ENCODE measurements around the gene ZSCAN23. TPM values are rescaled to one million over a fixed set of nuclear protein-coding genes. Genes with fewer than 3 reads are reported as not detected.
A peak's percentile ranks its signal among the peaks of the same experiment; 100 is the strongest.

The ZSCAN23 gene
- total and polyA plus RNA-seq, 9 of the 15 experiments (the other 6 are each of a cell fraction or from before 2014, with no cell fraction given) = 0.05 to 0.29 (median 0.21) TPM; not detected in 1

- ATAC-seq (peak; percentile 46), DNase-seq (ENCODE audit: extremely low read depth in 1 of 4, low spot score in 3 of 4) (peak in 3 of 4 experiments; percentile 38 to 62 (median 41)), FAIRE-seq (no peak)
- H4K20me1 ChIP-seq (replicated peaks; ENCODE audit: control insufficient read depth, insufficient read depth, low read length) = no peaks in the 10 kb centered on the region
- intact Hi-C loops (cut with micrococcal nuclease) = loop anchor here (10.0 kb wide), 1 partner anchor 324 kb away; no protein-coding TSS in a partner anchor
- CTCF ChIA-PET (ENCODE audit: low intra/inter-chr PET ratio) = interaction anchor here (0.6 kb wide), 1 partner anchor 281 kb away, joined by 3 read pairs; no protein-coding TSS in a partner anchor
- POLR2A ChIA-PET = no interaction called here
- peaks cover 9 to 26% of the 10 kb centered on the region in 2 experiments for H3K4me1 ChIP-seq (replicated peaks in 1 of 2; ENCODE audit: control insufficient read depth in 2 of 2, insufficient read depth in 2 of 2, low read length in 2 of 2)
- in situ Hi-C loops (cut with MboI) = loop anchor here (5.0 kb wide), 1 partner anchor 192 kb away; no protein-coding TSS in a partner anchor
- no peaks in the 10 kb centered on the region for H3K27me3 ChIP-seq (ENCODE audit: control insufficient read depth in 2 of 2, insufficient read depth in 2 of 2, low read length in 2 of 2)
- H3K36me3 ChIP-seq (ENCODE audit: control insufficient read depth, insufficient read depth, low read length) = no peaks in the 10 kb centered on the region
- no peaks in the 10 kb centered on the region for H3K9me3 ChIP-seq (replicated peaks; ENCODE audit: control insufficient read depth, insufficient read depth, low read depth, low read length)
- H3K27ac ChIP-seq (ENCODE audit: extremely low read depth, low read depth, low read length) = peak overlapping the region; percentile 88
- H3K9ac ChIP-seq (ENCODE audit: insufficient read depth in 1 of 2, low read depth in 2 of 2, low read length in 2 of 2) = peak overlapping the region; percentile 81 to 94
- peaks cover 23% of the 10 kb centered on the region for H3K79me2 ChIP-seq (ENCODE audit: control insufficient read depth, insufficient read depth, low read length)
- H3K4me2 ChIP-seq (ENCODE audit: insufficient read depth, low read length) = peak overlapping the region; percentile 88
- H3K9me1 ChIP-seq (ENCODE audit: control insufficient read depth, insufficient read depth, low read length) = no peaks in the 10 kb centered on the region
- BruUV-seq (replicated peaks) = TSS peak; percentile 57
- H3K4me3 ChIP-seq = peak overlapping the region; percentile 57
- H2AFZ ChIP-seq (ENCODE audit: low read depth, low read length) = peak overlapping the region; percentile 91
- 1% methylated on average over 23 of the region's 23 CpGs for WGBS (ENCODE audit: insufficient coverage, low coverage, missing lambda C conversion rate)
- TF ChIP-seq MGA (IDR thresholded peaks at IDR 0.05) = no peak
Observed at GRCh38 chr6:28490205-28490890, 47.1 kb upstream of the ZSCAN23 start.
